SKM-1 (cell line): ENCODE measurements around the gene BCORL1.
A peak's percentile ranks its signal among the peaks of the same experiment; 100 is the strongest.

ENCODE experiments used
- DNase-seq: peaks from one replicate; lab custom pipeline; 2025; ENCODE audit not compliant: unreplicated experiment; lab: John Stamatoyannopoulos, UW

The BCORL1 gene

GRCh38 chrX:129982300-129983251 lies at the start of gene BCORL1:
Gene BCORL1, plus strand, starts transcription at chrX:129982635. Its CDS starts 22,597 bp downstream, at chrX:130005232.
- peak; percentile 75 for DNase-seq

GRCh38 chrX:129932821-129933321 lies 49.6 kb upstream of the BCORL1 start:
- no peak for DNase-seq

- DNase-seq = no peak
These were observed 48.7 kb upstream of the BCORL1 start for GRCh38 chrX:129933700-129934099.

GRCh38 chrX:129934461-129934860 lies 48.0 kb upstream of the BCORL1 start:
- no peak for DNase-seq

GRCh38 chrX:129934952-129935351 lies 47.5 kb upstream of the BCORL1 start:
- DNase-seq = no peak

- DNase-seq = no peak
These were observed 44.4 kb upstream of the BCORL1 start for GRCh38 chrX:129938081-129938480.

- DNase-seq = no peak
These were observed 42.4 kb upstream of the BCORL1 start for GRCh38 chrX:129939986-129940385.

GRCh38 chrX:129940721-129941120 lies 41.7 kb upstream of the BCORL1 start:
- no peak for DNase-seq

- no peak for DNase-seq
These were observed 37.3 kb upstream of the BCORL1 start for GRCh38 chrX:129945131-129945530.

GRCh38 chrX:129953334-129953648 lies 29.1 kb upstream of the BCORL1 start:
- DNase-seq = no peak

- DNase-seq = no peak
These were observed 28.6 kb upstream of the BCORL1 start for GRCh38 chrX:129953881-129954280.

GRCh38 chrX:129954804-129955203 lies 27.6 kb upstream of the BCORL1 start:
- no peak for DNase-seq

GRCh38 chrX:129955682-129956081 lies 26.8 kb upstream of the BCORL1 start:
- DNase-seq = no peak

- DNase-seq = no peak
These were observed 26.3 kb upstream of the BCORL1 start for GRCh38 chrX:129956145-129956544.

- DNase-seq = no peak
These were observed 25.7 kb upstream of the BCORL1 start for GRCh38 chrX:129956765-129957164.

- peak; percentile 49 for DNase-seq
These were observed 25.0 kb upstream of the BCORL1 start for GRCh38 chrX:129957241-129958082.

- no peak for DNase-seq
These were observed 24.4 kb upstream of the BCORL1 start for GRCh38 chrX:129958083-129958465.

- DNase-seq = no peak
These were observed 23.5 kb upstream of the BCORL1 start for GRCh38 chrX:129958814-129959492.

GRCh38 chrX:129959493-129959832 lies 23.0 kb upstream of the BCORL1 start:
- DNase-seq = no peak

GRCh38 chrX:129961180-129962083 lies 21.0 kb upstream of the BCORL1 start:
- peak; percentile 39 for DNase-seq
